ENCODE measurements around the gene NEGR1. TPM values are rescaled to one million over a fixed set of nuclear protein-coding genes. Genes with fewer than 3 reads are reported as not detected.

Gene NEGR1
- total and polyA plus RNA-seq, 9 of the 15 experiments (the other 6 are each of a cell fraction or from before 2014, with no cell fraction given): not detected

DNA sequence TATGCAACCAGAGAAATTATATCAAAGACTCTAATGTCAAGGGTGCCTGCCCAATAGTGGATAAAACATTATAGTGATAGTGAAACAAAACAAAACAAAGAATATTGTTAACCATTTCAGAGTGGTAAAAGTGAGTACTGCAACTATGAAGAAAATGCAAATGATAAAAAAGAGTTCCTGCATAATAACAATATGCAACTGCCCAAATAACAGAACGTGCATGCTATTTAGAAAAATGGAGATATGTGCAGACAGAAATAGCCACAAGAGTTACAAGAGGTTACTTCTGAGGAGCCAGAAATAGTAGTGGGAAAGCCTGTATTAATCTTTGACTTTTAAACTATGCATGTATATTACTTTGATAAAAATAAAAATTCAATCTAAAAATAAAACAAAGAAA is 302.5 kb downstream of the NEGR1 start:
- Histone ChIP-seq H3K4me1 (replicated peaks in 1 of 2; ENCODE audit: control insufficient read depth in 2 of 2, insufficient read depth in 2 of 2, low read length in 2 of 2) (no peaks in the 10 kb centered on the region), H3K9ac (ENCODE audit: insufficient read depth in 1 of 2, low read depth in 2 of 2, low read length in 2 of 2) (no peak overlapping the region), H3K4me2 (ENCODE audit: insufficient read depth, low read length) (no peak overlapping the region), H3K79me2 (ENCODE audit: control insufficient read depth, insufficient read depth, low read length) (no peaks in the 10 kb centered on the region), H3K36me3 (ENCODE audit: control insufficient read depth, insufficient read depth, low read length) (no peaks in the 10 kb centered on the region), H3K4me3 (no peak overlapping the region), H3K9me3 (replicated peaks; ENCODE audit: control insufficient read depth, insufficient read depth, low read depth, low read length) (no peaks in the 10 kb centered on the region), H4K20me1 (replicated peaks; ENCODE audit: control insufficient read depth, insufficient read depth, low read length) (no peaks in the 10 kb centered on the region), H3K27me3 (ENCODE audit: control insufficient read depth in 2 of 2, insufficient read depth in 2 of 2, low read length in 2 of 2) (no peaks in the 10 kb centered on the region), H2AFZ (ENCODE audit: low read depth, low read length) (no peak overlapping the region), H3K9me1 (ENCODE audit: control insufficient read depth, insufficient read depth, low read length) (no peaks in the 10 kb centered on the region), H3K27ac (ENCODE audit: extremely low read depth, low read depth, low read length) (no peak overlapping the region)
- 0% methylated on average over 1 of the region's 1 CpG for WGBS (ENCODE audit: insufficient coverage, low coverage, missing lambda C conversion rate)
- intact Hi-C loops (cut with micrococcal nuclease): no loop called here
- FAIRE-seq (no peak), DNase-seq (ENCODE audit: extremely low read depth in 1 of 4, low spot score in 3 of 4) (no peak), ATAC-seq (no peak)
- no TSS peak for BruUV-seq (replicated peaks)
- in situ Hi-C loops (cut with MboI): no loop called here
- TF ChIP-seq SAP30 (IDR thresholded peaks at IDR 0.05; ENCODE audit: borderline replicate concordance, insufficient read depth, low read depth, low read length, poor library complexity, severe bottlenecking): no peak
- no peak for TF ChIP-seq DMBX1 (CRISPR knock-in tag; IDR thresholded peaks at IDR 0.05; ENCODE audit: borderline replicate concordance)
- TF ChIP-seq CHD4 (IDR thresholded peaks at IDR 0.05; ENCODE audit: insufficient read depth, insufficient replicate concordance, low read depth, low read length, poor library complexity, severe bottlenecking): no peak
- TF ChIP-seq, protein P1, sequence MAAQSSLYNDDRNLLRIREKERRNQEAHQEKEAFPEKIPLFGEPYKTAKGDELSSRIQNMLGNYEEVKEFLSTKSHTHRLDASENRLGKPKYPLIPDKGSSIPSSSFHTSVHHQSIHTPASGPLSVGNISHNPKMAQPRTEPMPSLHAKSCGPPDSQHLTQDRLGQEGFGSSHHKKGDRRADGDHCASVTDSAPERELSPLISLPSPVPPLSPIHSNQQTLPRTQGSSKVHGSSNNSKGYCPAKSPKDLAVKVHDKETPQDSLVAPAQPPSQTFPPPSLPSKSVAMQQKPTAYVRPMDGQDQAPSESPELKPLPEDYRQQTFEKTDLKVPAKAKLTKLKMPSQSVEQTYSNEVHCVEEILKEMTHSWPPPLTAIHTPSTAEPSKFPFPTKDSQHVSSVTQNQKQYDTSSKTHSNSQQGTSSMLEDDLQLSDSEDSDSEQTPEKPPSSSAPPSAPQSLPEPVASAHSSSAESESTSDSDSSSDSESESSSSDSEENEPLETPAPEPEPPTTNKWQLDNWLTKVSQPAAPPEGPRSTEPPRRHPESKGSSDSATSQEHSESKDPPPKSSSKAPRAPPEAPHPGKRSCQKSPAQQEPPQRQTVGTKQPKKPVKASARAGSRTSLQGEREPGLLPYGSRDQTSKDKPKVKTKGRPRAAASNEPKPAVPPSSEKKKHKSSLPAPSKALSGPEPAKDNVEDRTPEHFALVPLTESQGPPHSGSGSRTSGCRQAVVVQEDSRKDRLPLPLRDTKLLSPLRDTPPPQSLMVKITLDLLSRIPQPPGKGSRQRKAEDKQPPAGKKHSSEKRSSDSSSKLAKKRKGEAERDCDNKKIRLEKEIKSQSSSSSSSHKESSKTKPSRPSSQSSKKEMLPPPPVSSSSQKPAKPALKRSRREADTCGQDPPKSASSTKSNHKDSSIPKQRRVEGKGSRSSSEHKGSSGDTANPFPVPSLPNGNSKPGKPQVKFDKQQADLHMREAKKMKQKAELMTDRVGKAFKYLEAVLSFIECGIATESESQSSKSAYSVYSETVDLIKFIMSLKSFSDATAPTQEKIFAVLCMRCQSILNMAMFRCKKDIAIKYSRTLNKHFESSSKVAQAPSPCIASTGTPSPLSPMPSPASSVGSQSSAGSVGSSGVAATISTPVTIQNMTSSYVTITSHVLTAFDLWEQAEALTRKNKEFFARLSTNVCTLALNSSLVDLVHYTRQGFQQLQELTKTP (IDR thresholded peaks at IDR 0.05; ENCODE audit: low read depth in 1 of 2, partially characterized antibody in 2 of 2): no peak
- no peak for TF ChIP-seq PHB2 (IDR thresholded peaks at IDR 0.05; ENCODE audit: low read depth)
- CTCF ChIA-PET (ENCODE audit: low intra/inter-chr PET ratio): no interaction called here
- POLR2A ChIA-PET: no interaction called here
